Thyroid gland (tissue), 4 donors: ENCODE results near the gene TMC1. TPM values are rescaled to one million over a fixed set of nuclear protein-coding genes. Genes with fewer than 3 reads are reported as not detected.
A peak's percentile ranks its signal among the peaks of the same experiment; 100 is the strongest.

ENCODE experiments used
- DNase-seq, 2 donors: peaks; one replicate each; pipeline ENCODE4 v3.0.0-alpha.2; 2019
- H3K27ac ChIP-seq, 3 donors: fragments of 200-600 bp; sonication (generic); 1 replicate in 2 of 3; 2 replicates in 1 of 3; pipeline ENCODE4 v1.5.1; 2016 to 2019; ENCODE audit warnings: mild to moderate bottlenecking in 1 of 3, moderate library complexity in 1 of 3
- H3K27me3 ChIP-seq: fragments of 200-600 bp; sonication (generic); one replicate; pipeline ENCODE4 v1.5.1; 2019
- H3K36me3 ChIP-seq, 2 donors: fragments of 200-600 bp; sonication (generic); one replicate each; pipeline ENCODE4 v1.5.1; 2016 to 2019
- H3K4me1 ChIP-seq, 2 donors: fragments of 200-600 bp; sonication (generic); one replicate each; pipeline ENCODE4 v1.5.1; 2017 to 2019
- H3K4me3 ChIP-seq, 3 donors: fragments of 200-600 bp; sonication (generic); replicated peaks in 1 of 3; 1 replicate in 2 of 3; 2 replicates in 1 of 3; pipeline ENCODE4 v1.5.1; 2016; ENCODE audit warnings: mild to moderate bottlenecking in 1 of 3
- H3K9me3 ChIP-seq: fragments of 200-600 bp; sonication (generic); one replicate; pipeline ENCODE4 v1.5.1; 2017
- CTCF ChIP-seq, 6 experiments: fragments of 200-600 bp in 3 of 6; fragments of 450-650 bp in 3 of 6; sonication (generic) in 3 of 6; IDR thresholded peaks; one replicate each; pipeline ENCODE4 v1.5.1; 2016 to 2019; ENCODE audit warnings: antibody characterized with exemption in 6 of 6, mild to moderate bottlenecking in 2 of 6, inconsistent platforms in 1 of 6, moderate library complexity in 1 of 6
- POLR2A ChIP-seq, 2 donors: fragments of 450-650 bp; IDR thresholded peaks; one replicate each; pipeline ENCODE4 v1.6.1; 2017; ENCODE audit warnings: antibody characterized with exemption in 2 of 2, mild to moderate bottlenecking in 2 of 2, moderate library complexity in 1 of 2
- WGBS, 2 donors: methylation state at CpG; one replicate each; pipeline ENCODE4 v1.1.5; 2017; 5-methylcytosine and 5-hydroxymethylcytosine counted together
- intact Hi-C: fragments of 100-400 bp; cut with DNase I; formaldehyde crosslinking; loops from one replicate; pipeline ENCODE4 v1.15.1; 2023
- total RNA-seq, 4 donors: library from RNA; depleted of rRNA; stranded (reverse); fragments of >200 nt; gene quantifications; one replicate each; pipeline ENCODE4 v1.2.3, GENCODE V29; 2016

The TMC1 gene
- total RNA-seq, 4 donors from 2014 or later = 0.11 to 0.13 TPM; not detected in 2

- no peak overlapping the region for H3K27ac ChIP-seq
Measured at GRCh38 chr9:72581694-72582093, 60.3 kb downstream of the TMC1 start.

GRCh38 chr9:72583370-72583769 is 62.0 kb downstream of the TMC1 start:
- TF ChIP-seq CTCF (IDR thresholded peaks at IDR 0.05) (no peak), POLR2A (IDR thresholded peaks at IDR 0.05) (no peak)
- H3K4me1 ChIP-seq = peaks cover 3 to 16% of the 10 kb centered on the region in 2 donors
- no peak overlapping the region for H3K4me3 ChIP-seq
- no peaks in the 10 kb centered on the region for H3K36me3 ChIP-seq
- DNase-seq = no peak
- intact Hi-C loops = no loop called here
- H3K9me3 ChIP-seq = no peaks in the 10 kb centered on the region
- H3K27me3 ChIP-seq = no peaks in the 10 kb centered on the region
- no peak overlapping the region for H3K27ac ChIP-seq

More at GRCh38 chr9:72581694-72582093, 60.3 kb downstream of the TMC1 start:
- DNase-seq = no peak
- peaks cover 16 to 33% of the 10 kb centered on the region in 2 donors for H3K4me1 ChIP-seq
- no peaks in the 10 kb centered on the region for H3K9me3 ChIP-seq
- 84 to 87% methylated on average over 9 of the region's 9 CpGs for WGBS, 2 donors
- H3K27me3 ChIP-seq = no peaks in the 10 kb centered on the region
- H3K36me3 ChIP-seq = no peaks in the 10 kb centered on the region
- TF ChIP-seq POLR2A (IDR thresholded peaks at IDR 0.05) (no peak), CTCF (IDR thresholded peaks at IDR 0.05) (no peak)
- intact Hi-C loops = no loop called here
- no peak overlapping the region for H3K4me3 ChIP-seq

- 79 to 93% methylated on average over 5 of the region's 5 CpGs for WGBS, 2 donors
- intact Hi-C loops = no loop called here
- H3K36me3 ChIP-seq = no peaks in the 10 kb centered on the region
- H3K27me3 ChIP-seq = no peaks in the 10 kb centered on the region
- no peak for DNase-seq
- no peak overlapping the region for H3K4me3 ChIP-seq
- H3K27ac ChIP-seq = no peak overlapping the region
- peaks cover 8 to 20% of the 10 kb centered on the region in 2 donors for H3K4me1 ChIP-seq
- H3K9me3 ChIP-seq = no peaks in the 10 kb centered on the region
- no peak for TF ChIP-seq POLR2A (IDR thresholded peaks at IDR 0.05)
- TF ChIP-seq CTCF (IDR thresholded peaks at IDR 0.05) = no peak
Measured at GRCh38 chr9:72586388-72587130, 65.2 kb downstream of the TMC1 start.

- peaks cover 6 to 19% of the 10 kb centered on the region in 2 donors for H3K4me1 ChIP-seq
- no peak overlapping the region for H3K27ac ChIP-seq
- H3K9me3 ChIP-seq = no peaks in the 10 kb centered on the region
- DNase-seq = peak in 1 of 2 donors; percentile 22
- TF ChIP-seq CTCF (IDR thresholded peaks at IDR 0.05) (no peak), POLR2A (IDR thresholded peaks at IDR 0.05) (no peak)
- no peaks in the 10 kb centered on the region for H3K36me3 ChIP-seq
- intact Hi-C loops = no loop called here
- no peak overlapping the region for H3K4me3 ChIP-seq
- H3K27me3 ChIP-seq = no peaks in the 10 kb centered on the region
Measured at GRCh38 chr9:72588336-72588735, 66.9 kb downstream of the TMC1 start.

- Histone ChIP-seq H3K27me3 (no peaks in the 10 kb centered on the region), H3K9me3 (no peaks in the 10 kb centered on the region), H3K4me1 (peaks cover 5 to 17% of the 10 kb centered on the region in 2 donors), H3K4me3 (no peak overlapping the region), H3K27ac (peak overlapping the region; percentile 26 to 48 (median 45)), H3K36me3 (no peaks in the 10 kb centered on the region)
- no peak for TF ChIP-seq POLR2A (IDR thresholded peaks at IDR 0.05)
- TF ChIP-seq CTCF (IDR thresholded peaks at IDR 0.05) = no peak
- intact Hi-C loops = loop anchor here (10.0 kb wide), 1 partner anchor 215 kb away; no protein-coding TSS in a partner anchor
- 45% methylated on average over 2 of the region's 2 CpGs for WGBS, 2 donors
- no peak for DNase-seq
Measured at GRCh38 chr9:72589667-72590521, 68.5 kb downstream of the TMC1 start.
